H1 (cell line): ENCODE data around the gene TMEM222. TPM values are rescaled to one million over a fixed set of nuclear protein-coding genes. Genes with fewer than 3 reads are reported as not detected.

Source experiments
- CTCF ChIA-PET: fragments of 300-600 bp; sonication (Branson Sonifier 250); formaldehyde crosslinking; loops from one replicate; lab custom pipeline; 2021; ENCODE audit not compliant: partially characterized antibody; lab: Charles Lee
- POLR2A ChIA-PET: fragments of 300-600 bp; sonication (Branson Sonifier 250); formaldehyde crosslinking; loops from one replicate; lab custom pipeline; 2021; ENCODE audit warnings: inconsistent platforms; ENCODE audit not compliant: partially characterized antibody; lab: Charles Lee
- DNase-seq, 2 experiments: peaks; one replicate each; pipeline versions ENCODE4 v3.0.0 to v3.0.0-alpha.2; 2010 to 2022; ENCODE audit warnings: low spot score in 2 of 2, low read depth in 1 of 2, mixed read lengths in 1 of 2
- FAIRE-seq: peaks from 2 replicates; lab custom pipeline; 2011; peaks lifted over from hg19 to GRCh38; lab: Jason Lieb, UNC
- H2AFZ ChIP-seq: 2 replicates; pipeline ENCODE4 v1.8.1; 2012; ENCODE audit warnings: low read length, inconsistent platforms
- H2AK5ac ChIP-seq: 2 replicates; pipeline ENCODE4 v1.6.1; 2013; ENCODE audit warnings: low read depth, low read length
- H2BK120ac ChIP-seq: replicated peaks from 2 replicates; pipeline ENCODE3; 2013; ENCODE audit warnings: low read depth, low read length, inconsistent platforms
- H2BK12ac ChIP-seq: 2 replicates; pipeline ENCODE4 v1.6.1; 2013; ENCODE audit warnings: low read depth, low read length
- H2BK15ac ChIP-seq: 2 replicates; pipeline ENCODE4 v1.6.1; 2013; ENCODE audit warnings: low read length
- H2BK20ac ChIP-seq: 2 replicates; pipeline ENCODE4 v1.6.1; 2013; ENCODE audit warnings: low read length
- H2BK5ac ChIP-seq: 2 replicates; pipeline ENCODE4 v1.6.1; 2013; ENCODE audit warnings: low read depth, low read length
- H3K14ac ChIP-seq: 2 replicates; pipeline ENCODE4 v1.6.1; 2013; ENCODE audit warnings: inconsistent platforms; ENCODE audit not compliant: insufficient read length
- H3K18ac ChIP-seq: 2 replicates; pipeline ENCODE4 v1.6.1; 2013; ENCODE audit warnings: low read length; ENCODE audit errors: extremely low read depth
- H3K23ac ChIP-seq: 2 replicates; pipeline ENCODE4 v1.6.1; 2013; ENCODE audit warnings: inconsistent platforms; ENCODE audit not compliant: insufficient read length
- H3K23me2 ChIP-seq: 2 replicates; pipeline ENCODE4 v1.6.1; 2013; ENCODE audit warnings: low read depth, low read length
- H3K27ac ChIP-seq: 2 replicates; pipeline ENCODE4 v1.6.1; 2011; ENCODE audit warnings: low read depth, low read length, inconsistent platforms
- H3K27me3 ChIP-seq, 4 experiments: replicated peaks in 1 of 4; 1 replicate in 1 of 4; 2 replicates in 3 of 4; pipeline versions ENCODE4 v1.6.1 to v1.8.1; 2011 to 2013; ENCODE audit warnings: low read length in 3 of 4, mild to moderate bottlenecking in 3 of 4, inconsistent platforms in 2 of 4, mixed read lengths in 2 of 4, moderate library complexity in 1 of 4; ENCODE audit not compliant: control insufficient read depth in 3 of 4, insufficient read depth in 3 of 4; ENCODE audit errors: extremely low read depth in 1 of 4
- H3K36me3 ChIP-seq, 4 experiments: 2 replicates each; pipeline versions ENCODE4 v1.6.1 to v1.8.1; 2011 to 2013; ENCODE audit warnings: mild to moderate bottlenecking in 4 of 4, low read length in 3 of 4, moderate library complexity in 2 of 4, control low read depth in 1 of 4, inconsistent platforms in 1 of 4; ENCODE audit not compliant: insufficient read depth in 4 of 4, control insufficient read depth in 2 of 4
- H3K4ac ChIP-seq: replicated peaks from 2 replicates; pipeline ENCODE3; 2013; ENCODE audit warnings: low read length, low read depth, mixed read lengths, inconsistent platforms; ENCODE audit not compliant: insufficient read length
- H3K4me1 ChIP-seq, 4 experiments: replicated peaks in 1 of 4; 1 replicate in 1 of 4; 2 replicates in 3 of 4; pipeline versions ENCODE4 v1.6.1 to v1.8.1; 2011 to 2013; ENCODE audit warnings: low read length in 3 of 4, inconsistent platforms in 2 of 4, mixed read lengths in 1 of 4; ENCODE audit not compliant: insufficient read depth in 4 of 4, control insufficient read depth in 3 of 4
- H3K4me2 ChIP-seq, 2 experiments: 2 replicates each; pipeline versions ENCODE4 v1.6.1 to v1.8.1; 2011 to 2013; ENCODE audit warnings: low read depth in 2 of 2, low read length in 2 of 2, control low read depth in 1 of 2, inconsistent platforms in 1 of 2, mild to moderate bottlenecking in 1 of 2; ENCODE audit not compliant: insufficient read depth in 1 of 2
- H3K4me3 ChIP-seq, 4 experiments: fragments of 200-600, 300-600 bp in 1 of 4; sonication (generic), shearing (Covaris generic), sonication (Bioruptor Twin) in 1 of 4; 2 replicates each; pipeline versions ENCODE4 v1.5.1 to v1.8.1; 2011 to 2016; ENCODE audit warnings: low read length in 4 of 4, low read depth in 3 of 4, control low read depth in 2 of 4, inconsistent platforms in 2 of 4, mild to moderate bottlenecking in 2 of 4, mixed read lengths in 1 of 4, moderate library complexity in 1 of 4; ENCODE audit not compliant: insufficient read depth in 2 of 4; ENCODE audit errors: extremely low read depth in 1 of 4
- H3K56ac ChIP-seq: replicated peaks from 2 replicates; pipeline ENCODE3; 2013; ENCODE audit warnings: low read depth, mild to moderate bottlenecking, mixed read lengths, low read length, inconsistent platforms; ENCODE audit not compliant: insufficient read length
- H3K79me1 ChIP-seq: 2 replicates; pipeline ENCODE4 v1.6.1; 2013; ENCODE audit warnings: low read depth, low read length, control low read depth
- H3K79me2 ChIP-seq, 2 experiments: 2 replicates each; pipeline versions ENCODE4 v1.6.1 to v1.8.1; 2012 to 2013; ENCODE audit warnings: low read length in 2 of 2, mild to moderate bottlenecking in 2 of 2, inconsistent platforms in 1 of 2; ENCODE audit not compliant: insufficient read depth in 2 of 2, control insufficient read depth in 1 of 2
- H3K9ac ChIP-seq, 4 experiments: replicated peaks in 1 of 4; 1 replicate in 1 of 4; 2 replicates in 3 of 4; pipeline versions ENCODE4 v1.6.1 to v1.8.1; 2011 to 2013; ENCODE audit warnings: low read depth in 3 of 4, low read length in 3 of 4, control low read depth in 2 of 4, mild to moderate bottlenecking in 2 of 4, moderate library complexity in 2 of 4, inconsistent platforms in 1 of 4; ENCODE audit errors: extremely low read depth in 1 of 4
- H3K9me3 ChIP-seq, 2 experiments: 2 replicates each; pipeline versions ENCODE4 v1.6.1 to v1.8.1; 2012 to 2013; ENCODE audit warnings: mild to moderate bottlenecking in 2 of 2, moderate library complexity in 2 of 2, control low read depth in 1 of 2, inconsistent platforms in 1 of 2, low read depth in 1 of 2, low read length in 1 of 2, mixed read lengths in 1 of 2; ENCODE audit not compliant: insufficient read depth in 2 of 2
- H4K20me1 ChIP-seq, 2 experiments: replicated peaks in 1 of 2; 2 replicates each; pipeline versions ENCODE3 to v1.8.1; 2011 to 2013; ENCODE audit warnings: inconsistent platforms in 2 of 2, low read length in 2 of 2, mild to moderate bottlenecking in 1 of 2; ENCODE audit not compliant: insufficient read depth in 2 of 2, control insufficient read depth in 1 of 2
- H4K5ac ChIP-seq: 2 replicates; pipeline ENCODE4 v1.6.1; 2013; ENCODE audit warnings: low read length, low read depth, mixed read lengths, inconsistent platforms; ENCODE audit not compliant: insufficient read length
- H4K8ac ChIP-seq: 2 replicates; pipeline ENCODE4 v1.8.0; 2013; ENCODE audit warnings: mild to moderate bottlenecking, moderate library complexity, low read length, inconsistent platforms; ENCODE audit not compliant: insufficient read depth; ENCODE audit errors: extremely low read depth
- H4K91ac ChIP-seq: replicated peaks from 2 replicates; pipeline ENCODE3; 2013; ENCODE audit warnings: low read length, mixed read lengths, inconsistent platforms; ENCODE audit not compliant: insufficient read length
- ATF2 ChIP-seq: IDR thresholded peaks from 2 replicates; pipeline ENCODE4 v1.6.1; 2012; ENCODE audit warnings: low read length, inconsistent platforms
- ATF3 ChIP-seq: IDR thresholded peaks from 2 replicates; pipeline ENCODE4 v1.6.1; 2011; ENCODE audit warnings: low read depth, mild to moderate bottlenecking, low read length; ENCODE audit not compliant: insufficient read depth
- BCL11A ChIP-seq, 2 experiments: IDR thresholded peaks; one replicate each; pipeline ENCODE4 v1.6.1; 2011; ENCODE audit warnings: low read depth in 2 of 2, low read length in 2 of 2, mild to moderate bottlenecking in 2 of 2
- EGR1 ChIP-seq: IDR thresholded peaks from 2 replicates; pipeline ENCODE4 v1.6.1; 2011; ENCODE audit warnings: low read depth, low read length, borderline replicate concordance
- EP300 ChIP-seq, 2 experiments: IDR thresholded peaks; 1 replicate in 1 of 2; 2 replicates in 1 of 2; pipeline ENCODE4 v1.6.1; 2011 to 2012; ENCODE audit warnings: low read depth in 2 of 2, low read length in 2 of 2, mild to moderate bottlenecking in 2 of 2, borderline replicate concordance in 1 of 2, inconsistent platforms in 1 of 2, moderate library complexity in 1 of 2
- POLR2A ChIP-seq, 2 experiments: IDR thresholded peaks; 1 replicate in 1 of 2; 2 replicates in 1 of 2; pipeline ENCODE4 v1.6.1; 2011; ENCODE audit warnings: low read depth in 2 of 2, low read length in 2 of 2, mild to moderate bottlenecking in 2 of 2; ENCODE audit errors: control extremely low read depth in 1 of 2
- RAD21 ChIP-seq, 2 experiments: IDR thresholded peaks in 1 of 2; conservative IDR thresholded peaks in 1 of 2; 2 replicates each; pipeline ENCODE4 v1.6.1; 2011; ENCODE audit warnings: low read depth in 2 of 2, low read length in 2 of 2, improper control_type of control experiment in 1 of 2, inconsistent platforms in 1 of 2, mild to moderate bottlenecking in 1 of 2, moderate library complexity in 1 of 2
- RBBP5 ChIP-seq: IDR thresholded peaks from 2 replicates; pipeline ENCODE4 v1.7.1; 2012; ENCODE audit warnings: low read depth, mild to moderate bottlenecking, inconsistent platforms, low read length, moderate library complexity, borderline replicate concordance
- SP4 ChIP-seq: IDR thresholded peaks from 2 replicates; pipeline ENCODE4 v1.6.1; 2012; ENCODE audit warnings: low read length, inconsistent platforms
- WGBS, 2 experiments: shearing (Covaris generic) in 1 of 2; methylation state at CpG; one replicate each; pipeline versions ENCODE4 v1.1.6 to v1.1.7; 2013 to 2015; ENCODE audit warnings: low lambda C conversion rate in 2 of 2, mixed read lengths in 2 of 2, inconsistent platforms in 1 of 2, low coverage in 1 of 2, missing lambda C conversion rate in 1 of 2; ENCODE audit not compliant: insufficient replicate concordance in 2 of 2, insufficient coverage in 1 of 2, insufficient read length in 1 of 2; ENCODE audit errors: extremely low coverage in 1 of 2, missing lambda C conversion rate in 1 of 2; 5-methylcytosine and 5-hydroxymethylcytosine counted together
- polyA plus RNA-seq, 7 experiments: library from polyadenylated mRNA; depleted of rRNA in 3 of 7; stranded (reverse) in 5 of 7; unstranded in 2 of 7; fragments of >200 nt in 5 of 7; fragments of 200-250 nt in 2 of 7; gene quantifications; 1 replicate in 5 of 7; 2 replicates in 1 of 7; 4 replicates in 1 of 7; pipeline versions ENCODE4 v1.2.1 to v1.2.3, GENCODE V29; 2011 to 2013; ENCODE audit warnings: missing spikeins in 2 of 7, mixed read lengths in 2 of 7
- total RNA-seq: library from RNA; stranded (reverse); fragmentation: NEBNext Ultra II Directional; extraction: Animal tissue kit (Norgen Biotek cat#: 25700); gene quantifications from 2 replicates; pipeline ENCODE4 v1.2.1, GENCODE V29; 2021

Gene TMEM222
- total and polyA plus RNA-seq, 2 of the 8 experiments (the other 6 are each of a cell fraction or from before 2014, with no cell fraction given), result 27.0 to 51.8 TPM

- Histone ChIP-seq H3K27me3 (peaks cover 0 to 16% (median 9%) of the 10 kb centered on the region in 4 experiments; a peak in 6 of 7 replicates), H2BK20ac (no peak overlapping the region), H4K20me1 (no peaks in the 10 kb centered on the region), H3K23ac (no peak overlapping the region), H2BK5ac (no peak overlapping the region), H3K4me3 (peak overlapping the region in 1 of 4 experiments; percentile 74; a peak in 2 of 8 replicates), H4K91ac (no peak overlapping the region), H3K23me2 (peaks cover 4% of the 10 kb centered on the region; the same call in 1 of the 2 replicates), H2BK12ac (peak overlapping the region; percentile 68; the same call in 1 of the 2 replicates), H3K4ac (no peak overlapping the region), H3K14ac (no peak overlapping the region), H3K18ac (peak overlapping the region; percentile 73; the same call in 1 of the 2 replicates), H2AK5ac (peak overlapping the region; percentile 61; the same call in 1 of the 2 replicates), H3K9ac (no peak overlapping the region), H3K4me2 (peak overlapping the region; percentile 45 to 89; a peak in 2 of 4 replicates), H2BK120ac (no peak overlapping the region), H4K5ac (no peak overlapping the region), H2BK15ac (peak overlapping the region; percentile 88; the same call in 1 of the 2 replicates), H3K27ac (no peak overlapping the region), H3K56ac (no peak overlapping the region), H3K79me1 (no peaks in the 10 kb centered on the region), H2AFZ (no peak overlapping the region), H3K4me1 (peaks cover 0 to 7% (median 1%) of the 10 kb centered on the region in 4 experiments; a peak in 3 of 7 replicates), H3K79me2 (no peaks in the 10 kb centered on the region), H4K8ac (no peak overlapping the region), H3K36me3 (no peaks in the 10 kb centered on the region), H3K9me3 (no peaks in the 10 kb centered on the region)
- WGBS, 2 experiments, result 80% methylated on average over 12 of the region's 13 CpGs; no CpG with 5 or more reads in 1 of the 2 experiments
- ChIA-PET POLR2A (interaction anchor here (1.5 to 3.7 kb wide), 3 partner anchors 15 to 386 kb away, joined by 4 to 18 read pairs (median 8); partner anchors contain the start of gene MAP3K6), CTCF (interaction anchor here (0.7 to 18.9 kb wide), 13 partner anchors 10 to 1098 kb away, joined by 3 to 625 read pairs (median 5); partner anchors contain the start of genes FCN3 and MAP3K6)
- no peak for FAIRE-seq
- no peak for DNase-seq
- TF ChIP-seq RBBP5 (no peak), BCL11A (IDR thresholded peaks at IDR 0.05; ENCODE audit: low read depth in 2 of 2, low read length in 2 of 2) (no peak), POLR2A (IDR thresholded peaks at IDR 0.05; ENCODE audit: control extremely low read depth in 1 of 2, low read depth in 2 of 2, low read length in 2 of 2) (no peak), RAD21 (IDR thresholded peaks at IDR 0.05 in 1 of 2, conservative IDR thresholded peaks at IDR 0.05 in 1 of 2; ENCODE audit: low read depth in 2 of 2, low read length in 2 of 2) (no peak), ATF3 (no peak), SP4 (no peak), EP300 (IDR thresholded peaks at IDR 0.05; ENCODE audit: borderline replicate concordance in 1 of 2, low read depth in 2 of 2, low read length in 2 of 2) (no peak), ATF2 (no peak), EGR1 (no peak)
These were observed 61.7 kb downstream of the TMEM222 start for GRCh38 chr1:27383661-27384060.
